Upper lobe of left lung (tissue), 4 donors: ENCODE data around the gene WDR5B.

Source experiments
- CTCF ChIP-seq, 6 experiments: fragments of 450-650 bp in 4 of 6; fragments of 200-600 bp in 2 of 6; sonication (generic) in 2 of 6; IDR thresholded peaks; one replicate each; pipeline ENCODE4 v1.5.1; 2016 to 2019; ENCODE audit warnings: antibody characterized with exemption in 6 of 6
- EP300 ChIP-seq, 4 donors: sonication (generic); formaldehyde crosslinking; IDR thresholded peaks; one replicate each; pipeline ENCODE4 v1.5.1; 2017; ENCODE audit warnings: antibody characterized with exemption in 4 of 4, control low read depth in 2 of 4
- POLR2A ChIP-seq, 4 donors: fragments of 450-650 bp; IDR thresholded peaks; one replicate each; pipeline ENCODE4 v1.5.1; 2016 to 2017; ENCODE audit warnings: antibody characterized with exemption in 4 of 4, mild to moderate bottlenecking in 2 of 4
- POLR2AphosphoS5 ChIP-seq, 2 donors: sonication (generic); formaldehyde crosslinking; IDR thresholded peaks; one replicate each; pipeline ENCODE4 v1.5.1; 2017; ENCODE audit warnings: antibody characterized with exemption in 2 of 2

GRCh38 chr3:122397201-122397600 lies 18.7 kb downstream of the WDR5B start:
- TF ChIP-seq POLR2A (IDR thresholded peaks at IDR 0.05): no peak
- no peak for TF ChIP-seq CTCF (IDR thresholded peaks at IDR 0.05)
- no peak for TF ChIP-seq POLR2AphosphoS5 (IDR thresholded peaks at IDR 0.05)
- TF ChIP-seq EP300 (IDR thresholded peaks at IDR 0.05): no peak
